SK-N-DZ (cell line): Measurements from ENCODE around the gene TEDC2.

Experiments used
- DNase-seq: peaks from one replicate; pipeline ENCODE4 v3.0.0-alpha.2; 2015; ENCODE audit warnings: low spot score

Gene TEDC2

DNA sequence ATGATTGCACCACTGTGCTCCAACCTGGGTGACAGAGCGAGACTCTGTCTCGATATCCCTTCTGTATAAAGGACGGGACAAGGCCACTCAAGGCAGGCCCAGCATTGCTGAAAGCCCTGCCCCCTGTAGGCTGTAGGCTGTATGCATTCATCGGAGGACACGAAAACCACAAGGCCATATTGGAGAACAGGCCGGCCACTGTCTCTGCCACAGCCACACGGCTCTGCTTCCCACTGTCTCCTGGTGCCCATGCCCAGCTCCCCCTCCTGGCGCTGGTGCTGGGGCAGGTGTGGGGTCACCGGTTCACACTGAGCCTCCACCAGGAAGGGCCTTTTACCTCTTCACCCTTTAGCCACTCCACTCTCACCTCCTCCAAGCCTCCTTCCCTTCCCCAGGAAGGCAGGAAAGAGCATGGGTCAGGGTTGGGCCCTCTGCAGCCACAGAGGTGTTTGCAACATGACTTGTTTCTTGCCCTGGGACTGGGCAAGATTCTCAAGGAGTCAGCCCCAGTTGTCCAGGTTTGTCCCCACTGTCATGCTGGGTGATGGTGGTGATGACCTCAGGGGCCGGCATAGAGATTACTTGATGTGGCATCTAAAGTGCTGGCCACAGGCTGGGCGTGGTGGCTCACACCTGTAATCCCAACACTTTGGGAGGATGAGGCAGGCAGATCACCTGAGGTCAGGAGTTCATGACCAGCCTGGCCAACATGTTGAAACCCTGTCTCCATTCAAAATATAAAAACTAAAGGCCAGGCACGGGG lies 5.9 kb downstream of the TEDC2 start:
- peak; percentile 55 for DNase-seq

DNA sequence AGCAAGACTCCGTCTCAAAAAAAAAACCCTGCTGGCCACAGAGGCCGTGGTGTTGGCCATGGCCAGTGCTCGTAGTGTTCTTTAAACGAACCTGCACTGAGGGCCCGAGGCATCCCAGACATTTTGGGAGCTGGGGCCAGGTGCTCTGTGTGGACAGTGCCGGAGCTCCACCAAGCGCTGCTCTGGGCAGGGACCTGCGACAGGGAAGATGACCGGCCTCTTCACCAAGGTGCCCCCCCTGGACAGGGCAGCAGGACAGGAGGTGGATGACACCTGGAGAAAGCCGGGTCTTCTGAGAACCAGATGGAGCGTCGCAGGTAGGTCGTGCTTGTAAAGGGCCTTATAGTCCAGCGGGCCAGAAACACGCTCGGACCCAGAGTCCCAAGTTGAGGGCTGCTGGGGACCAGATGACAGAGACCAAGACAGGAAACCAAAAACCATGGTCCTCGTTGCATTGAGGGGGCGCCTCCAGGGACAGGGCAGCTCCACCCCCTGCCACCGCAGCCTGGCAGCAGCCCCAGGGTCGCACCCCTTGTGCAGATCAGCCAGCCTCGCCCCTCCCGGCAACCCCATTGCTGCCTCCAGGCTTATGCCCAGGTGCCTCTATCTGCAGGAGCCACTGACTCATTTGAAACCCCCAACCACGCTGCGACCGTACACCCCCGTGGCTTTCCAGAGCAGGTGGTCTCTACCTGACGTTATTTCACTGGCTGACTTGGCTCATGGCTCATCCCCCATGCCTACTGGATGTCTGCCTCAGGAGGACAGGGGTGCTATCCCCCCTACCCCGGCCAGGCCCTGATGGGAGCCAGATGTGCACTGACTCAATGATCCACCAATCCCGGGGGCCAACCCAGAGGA lies 7.0 kb downstream of the TEDC2 start:
- no peak for DNase-seq

DNA sequence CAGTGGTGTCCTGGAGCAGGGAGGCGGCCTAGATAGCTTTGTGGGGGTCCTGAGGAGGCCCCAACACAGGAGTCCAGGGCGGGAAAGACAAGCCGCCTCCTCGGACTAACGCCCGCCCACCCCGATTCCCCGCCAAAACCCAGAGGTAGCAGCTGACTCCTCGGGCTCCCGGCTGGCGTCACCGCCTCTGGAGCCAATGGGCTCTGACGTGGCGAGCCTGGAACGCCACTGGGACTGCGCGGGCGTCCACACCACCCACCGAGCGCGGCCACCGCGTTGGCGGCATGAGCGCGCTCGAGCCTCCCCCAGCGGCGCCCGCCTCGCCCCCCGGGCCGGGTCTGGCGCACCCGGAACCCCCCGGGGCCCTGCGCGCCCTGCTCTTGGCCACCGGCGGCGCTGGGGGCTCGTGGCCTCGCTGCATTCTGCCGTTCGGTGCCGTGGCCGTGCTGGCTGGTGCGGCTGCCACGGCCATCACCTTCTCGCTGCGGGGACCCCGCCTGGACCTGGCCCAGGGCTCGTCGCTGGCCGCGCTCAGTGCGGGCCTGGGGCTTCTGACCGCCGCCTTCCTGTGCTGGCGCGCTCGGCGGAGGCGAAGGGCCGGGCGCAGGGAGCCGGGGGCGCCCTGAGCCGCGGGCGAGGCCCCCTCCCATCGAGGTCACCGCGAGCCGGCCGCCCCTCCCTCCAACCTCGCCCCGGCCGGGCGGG lies 7.8 kb downstream of the TEDC2 start:
- DNase-seq, result peak; percentile 88

DNA sequence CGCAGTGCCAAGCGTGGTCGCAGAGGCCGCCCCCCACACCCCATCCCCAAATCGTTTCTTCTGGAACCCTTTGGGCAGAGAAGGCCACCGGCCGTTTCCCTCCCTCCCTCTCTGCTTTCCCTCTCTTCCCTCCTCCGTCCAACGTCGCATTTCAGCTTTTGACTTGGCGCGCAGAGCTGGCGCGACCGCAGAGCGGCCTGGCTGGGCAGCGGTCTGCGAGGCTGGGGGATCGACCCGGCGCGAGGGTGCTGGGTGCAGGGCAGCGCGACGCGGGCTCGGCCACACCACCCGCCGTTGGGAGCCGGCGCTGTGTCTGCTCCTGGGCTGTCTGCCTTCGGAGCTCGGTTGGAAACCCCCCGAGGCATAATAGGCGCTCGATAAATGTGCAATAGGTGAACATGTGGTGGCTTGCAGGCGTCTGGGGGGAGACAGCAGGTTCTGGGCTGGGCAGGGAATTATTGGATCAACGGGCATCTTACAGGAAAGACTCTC lies 8.4 kb downstream of the TEDC2 start:
- DNase-seq, result peak; percentile 71

DNA sequence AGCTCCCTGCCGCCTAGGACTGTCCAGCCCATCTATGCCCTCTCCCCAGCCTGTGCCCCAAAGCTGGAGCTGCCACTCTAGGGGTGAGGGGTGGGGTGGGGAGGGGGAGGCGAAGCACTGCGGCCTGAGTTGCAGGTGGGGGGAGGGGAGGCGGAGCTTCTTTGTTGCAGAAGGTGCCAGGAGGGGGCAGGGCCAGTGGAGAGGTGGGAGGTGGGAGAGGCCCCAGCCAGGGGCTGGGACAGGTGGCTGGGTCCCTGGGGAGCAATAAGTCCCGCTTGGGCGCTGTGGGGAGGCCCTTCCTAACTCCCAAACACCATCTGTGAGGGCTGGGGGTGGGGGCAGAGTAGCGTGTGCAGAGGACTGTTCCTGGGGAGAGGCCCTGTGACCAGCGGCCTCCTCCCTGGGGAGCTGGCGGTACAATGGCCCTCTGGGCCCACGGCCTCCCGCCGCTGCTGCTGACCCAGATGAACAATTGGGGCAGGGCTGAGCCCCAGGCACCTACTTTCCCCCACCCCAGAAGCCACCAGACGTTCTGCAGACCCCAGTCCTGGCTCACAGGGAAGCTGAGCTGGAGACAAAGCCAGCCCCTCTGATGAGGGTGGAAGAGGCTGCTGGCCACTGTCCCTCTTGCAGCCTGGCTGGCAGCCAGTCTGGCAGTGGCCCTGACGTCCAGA lies 9.0 kb downstream of the TEDC2 start:
- peak; percentile 94 for DNase-seq

DNA sequence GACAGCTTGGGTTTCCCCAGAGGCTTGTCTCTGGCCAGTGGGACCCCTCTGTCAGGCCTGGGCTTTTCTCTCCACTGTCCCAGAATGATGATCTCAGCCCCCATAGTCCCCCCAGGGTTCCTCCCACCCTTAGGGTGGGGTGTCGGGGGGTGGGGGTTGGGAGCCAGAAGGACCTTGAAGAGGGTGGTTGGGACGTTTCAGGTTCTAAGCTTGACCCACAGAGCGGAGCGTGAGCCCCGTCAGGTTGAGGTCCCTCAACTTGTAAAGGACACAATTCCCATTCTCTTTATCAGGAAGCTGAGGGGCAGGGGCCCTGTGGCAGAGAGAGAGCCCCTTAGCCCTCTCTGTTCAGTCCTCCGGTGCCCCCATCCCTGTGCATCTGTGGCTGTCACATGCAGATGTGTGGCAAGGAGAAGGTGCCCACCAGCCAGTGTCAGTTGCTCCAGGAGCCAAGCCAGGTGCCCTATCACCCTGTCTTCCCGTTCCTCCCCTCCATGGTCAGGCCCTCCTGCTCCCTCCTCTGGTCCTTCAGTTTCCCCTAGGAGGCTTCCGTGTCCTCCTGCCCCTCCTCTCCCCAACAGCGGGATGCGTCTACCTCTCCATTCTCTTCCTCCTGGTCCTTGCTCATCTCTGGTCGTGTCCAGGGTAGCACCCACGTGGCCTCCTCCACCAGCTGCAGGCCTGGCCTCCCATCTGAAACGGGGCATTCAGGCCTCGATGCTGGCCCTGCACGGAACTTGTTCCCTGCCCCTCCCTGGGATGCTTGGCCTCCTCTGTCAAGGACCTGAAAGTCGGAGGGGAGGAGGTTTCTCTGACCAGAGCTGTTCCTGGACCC lies 9.7 kb downstream of the TEDC2 start:
- DNase-seq, result peak; percentile 60

DNA sequence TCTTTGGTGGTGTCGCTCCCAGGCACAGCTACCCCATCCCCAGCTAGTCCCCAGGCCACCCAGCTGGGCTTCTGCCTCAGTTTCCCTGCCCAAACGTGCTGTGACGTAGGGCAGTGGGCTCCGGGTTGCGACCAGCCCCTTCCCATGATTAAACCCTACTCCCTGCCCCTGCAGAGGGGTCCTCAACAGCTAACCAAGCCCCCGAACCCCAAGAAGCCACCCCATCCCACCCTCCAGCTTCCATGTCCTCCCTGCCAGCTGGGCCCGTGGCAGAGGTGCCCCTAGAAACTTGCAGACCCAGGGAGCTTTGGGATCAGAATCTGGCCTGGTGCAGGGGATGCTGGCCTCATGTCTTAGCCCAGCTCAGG lies 10.3 kb downstream of the TEDC2 start:
- DNase-seq, result no peak

DNA sequence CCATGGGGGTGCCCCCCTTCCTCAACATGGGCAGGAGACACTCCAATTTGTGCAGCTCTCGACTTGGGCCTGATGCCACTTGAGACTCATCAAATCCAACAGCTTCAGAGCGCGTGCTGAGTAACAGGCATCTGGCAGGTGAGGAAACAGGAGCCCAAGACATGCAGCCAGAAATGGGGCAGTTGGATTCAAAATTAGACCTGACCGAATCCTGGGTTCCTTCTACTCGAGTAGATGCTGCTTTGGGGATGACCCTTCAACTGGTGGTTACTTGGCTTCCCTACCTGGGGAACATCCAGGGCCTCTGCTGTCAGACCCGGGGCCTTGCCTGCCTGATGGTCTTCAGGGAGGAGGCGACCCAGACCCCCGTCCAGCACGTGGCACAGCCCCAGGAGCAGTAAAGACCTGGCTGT lies 10.7 kb downstream of the TEDC2 start:
- no peak for DNase-seq

DNA sequence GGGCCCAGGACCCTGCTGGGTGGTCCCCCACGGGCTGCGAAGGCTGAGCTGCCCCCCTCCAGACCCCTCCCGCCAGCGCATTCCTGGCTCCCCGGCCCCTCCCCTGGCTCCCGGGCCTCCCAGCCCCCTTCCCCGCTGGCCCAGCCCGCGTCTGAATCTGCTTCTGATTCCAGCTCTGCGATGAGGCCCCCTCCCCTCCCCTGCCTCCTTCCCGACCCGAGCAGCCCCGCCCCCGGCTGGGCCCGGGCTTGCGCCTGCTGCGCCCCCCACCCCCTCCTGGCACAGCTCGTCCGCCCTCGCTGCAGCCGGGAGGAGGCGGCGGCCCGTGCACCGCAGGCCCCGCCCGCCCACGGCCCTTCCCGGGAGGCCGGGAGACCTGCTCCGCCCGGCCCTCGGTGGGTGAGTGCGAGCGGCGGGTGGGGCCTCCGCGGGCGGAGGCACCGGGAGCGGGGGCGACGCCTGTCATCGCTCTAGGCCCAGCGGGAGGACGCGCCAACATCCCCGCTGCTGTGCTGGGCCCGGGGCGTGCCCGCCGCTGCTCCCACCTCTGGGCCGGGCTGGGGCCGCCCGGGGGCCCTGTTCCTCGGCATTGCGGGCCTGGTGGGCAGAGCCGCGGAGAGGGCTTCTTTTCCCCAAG lies 11.2 kb downstream of the TEDC2 start, which contains the start of gene NTN3:
Gene NTN3, plus strand, starts transcription at position 282 of the 637 bp plus-strand sequence. CDS start 405 bp downstream, outside the sequence.
- peak; percentile 84 for DNase-seq

DNA sequence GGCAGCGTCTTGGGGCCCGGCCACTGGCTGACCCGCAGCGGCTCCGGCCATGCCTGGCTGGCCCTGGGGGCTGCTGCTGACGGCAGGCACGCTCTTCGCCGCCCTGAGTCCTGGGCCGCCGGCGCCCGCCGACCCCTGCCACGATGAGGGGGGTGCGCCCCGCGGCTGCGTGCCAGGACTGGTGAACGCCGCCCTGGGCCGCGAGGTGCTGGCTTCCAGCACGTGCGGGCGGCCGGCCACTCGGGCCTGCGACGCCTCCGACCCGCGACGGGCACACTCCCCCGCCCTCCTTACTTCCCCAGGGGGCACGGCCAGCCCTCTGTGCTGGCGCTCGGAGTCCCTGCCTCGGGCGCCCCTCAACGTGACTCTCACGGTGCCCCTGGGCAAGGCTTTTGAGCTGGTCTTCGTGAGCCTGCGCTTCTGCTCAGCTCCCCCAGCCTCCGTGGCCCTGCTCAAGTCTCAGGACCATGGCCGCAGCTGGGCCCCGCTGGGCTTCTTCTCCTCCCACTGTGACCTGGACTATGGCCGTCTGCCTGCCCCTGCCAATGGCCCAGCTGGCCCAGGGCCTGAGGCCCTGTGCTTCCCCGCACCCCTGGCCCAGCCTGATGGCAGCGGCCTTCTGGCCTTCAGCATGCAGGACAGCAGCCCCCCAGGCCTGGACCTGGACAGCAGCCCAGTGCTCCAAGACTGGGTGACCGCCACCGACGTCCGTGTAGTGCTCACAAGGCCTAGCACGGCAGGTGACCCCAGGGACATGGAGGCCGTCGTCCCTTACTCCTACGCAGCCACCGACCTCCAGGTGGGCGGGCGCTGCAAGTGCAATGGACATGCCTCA lies 12.0 kb downstream of the TEDC2 start:
- no peak for DNase-seq

DNA sequence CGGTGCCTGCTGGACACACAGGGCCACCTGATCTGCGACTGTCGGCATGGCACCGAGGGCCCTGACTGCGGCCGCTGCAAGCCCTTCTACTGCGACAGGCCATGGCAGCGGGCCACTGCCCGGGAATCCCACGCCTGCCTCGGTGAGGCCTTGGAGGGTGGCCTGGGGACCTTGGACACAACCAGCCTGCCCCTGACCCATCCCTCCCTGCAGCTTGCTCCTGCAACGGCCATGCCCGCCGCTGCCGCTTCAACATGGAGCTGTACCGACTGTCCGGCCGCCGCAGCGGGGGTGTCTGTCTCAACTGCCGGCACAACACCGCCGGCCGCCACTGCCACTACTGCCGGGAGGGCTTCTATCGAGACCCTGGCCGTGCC lies 12.6 kb downstream of the TEDC2 start:
- no peak for DNase-seq

DNA sequence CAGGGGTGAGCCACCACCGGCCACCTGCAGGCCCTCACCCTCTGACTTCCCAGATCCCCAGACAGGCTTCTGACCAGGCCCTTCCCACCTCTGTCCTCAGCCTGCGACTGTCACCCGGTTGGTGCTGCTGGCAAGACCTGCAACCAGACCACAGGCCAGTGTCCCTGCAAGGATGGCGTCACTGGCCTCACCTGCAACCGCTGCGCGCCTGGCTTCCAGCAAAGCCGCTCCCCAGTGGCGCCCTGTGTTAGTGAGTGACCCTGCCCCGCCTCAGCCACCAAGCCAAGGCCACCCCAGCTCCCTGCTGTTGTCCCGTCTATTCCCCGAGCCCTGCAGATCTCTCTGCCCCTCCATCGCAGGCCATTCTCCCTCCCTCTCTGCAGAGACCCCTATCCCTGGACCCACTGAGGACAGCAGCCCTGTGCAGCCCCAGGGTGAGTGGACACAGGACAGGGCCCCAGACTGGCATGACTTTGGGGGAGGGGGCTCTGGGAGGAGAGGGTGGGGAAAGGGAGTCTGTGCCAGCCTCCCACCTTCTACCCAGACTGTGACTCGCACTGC lies 13.1 kb downstream of the TEDC2 start:
- no peak for DNase-seq

DNA sequence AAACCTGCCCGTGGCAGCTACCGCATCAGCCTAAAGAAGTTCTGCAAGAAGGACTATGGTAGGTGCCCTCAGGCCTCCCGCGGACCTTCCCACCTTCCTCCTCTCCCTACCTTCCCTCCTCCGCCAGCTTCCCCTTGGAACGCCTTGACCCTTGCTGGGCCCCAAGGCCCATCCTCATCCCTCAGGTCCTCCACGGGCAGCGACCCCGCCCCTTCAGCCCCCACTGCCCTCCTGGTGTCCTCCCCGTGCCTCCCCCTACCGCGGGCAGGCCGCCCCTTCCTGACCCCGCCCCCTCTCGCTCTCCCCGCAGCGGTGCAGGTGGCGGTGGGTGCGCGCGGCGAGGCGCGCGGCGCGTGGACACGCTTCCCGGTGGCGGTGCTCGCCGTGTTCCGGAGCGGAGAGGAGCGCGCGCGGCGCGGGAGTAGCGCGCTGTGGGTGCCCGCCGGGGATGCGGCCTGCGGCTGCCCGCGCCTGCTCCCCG lies 13.6 kb downstream of the TEDC2 start:
- DNase-seq, result peak; percentile 71

DNA sequence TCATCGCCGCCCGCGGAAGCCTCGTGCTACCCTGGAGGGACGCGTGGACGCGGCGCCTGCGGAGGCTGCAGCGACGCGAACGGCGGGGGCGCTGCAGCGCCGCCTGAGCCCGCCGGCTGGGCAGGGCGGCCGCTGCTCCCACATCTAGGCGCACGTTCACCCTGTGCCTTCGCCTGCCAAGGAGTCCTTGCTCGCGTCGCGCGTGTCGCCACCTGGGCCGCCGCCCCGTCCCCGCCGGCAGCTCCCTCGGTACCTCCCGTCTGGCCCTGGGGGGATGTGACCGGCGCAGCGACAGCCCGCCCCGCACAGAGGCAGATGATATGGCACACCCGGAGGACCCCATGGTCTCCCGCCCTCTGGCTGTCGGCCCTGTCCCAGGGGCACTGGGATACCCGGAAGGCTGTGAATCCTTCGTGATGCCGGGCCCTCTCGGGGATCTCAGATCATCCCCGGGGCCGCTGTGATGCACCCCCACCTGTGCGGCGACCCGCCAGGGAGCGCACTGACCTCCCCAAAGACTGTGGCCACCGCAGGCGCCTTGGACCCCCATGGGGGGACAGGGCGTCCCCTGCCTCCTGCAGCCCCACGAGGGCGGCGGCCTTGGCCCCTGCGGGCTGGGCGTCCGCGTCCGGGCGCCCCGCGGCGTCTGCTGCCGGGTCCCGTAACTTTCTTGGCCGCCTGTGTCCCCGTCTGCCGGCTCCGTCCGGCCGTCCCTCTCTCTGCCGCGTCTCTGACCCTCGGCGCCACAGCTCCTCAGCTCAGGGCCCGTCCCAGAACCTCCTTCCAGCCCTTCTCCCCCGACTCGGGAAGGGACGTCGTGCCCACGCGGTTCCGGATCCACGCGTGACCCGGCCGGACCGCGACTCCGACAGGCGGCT lies 14.3 kb downstream of the TEDC2 start:
- peak; percentile 49 for DNase-seq

DNA sequence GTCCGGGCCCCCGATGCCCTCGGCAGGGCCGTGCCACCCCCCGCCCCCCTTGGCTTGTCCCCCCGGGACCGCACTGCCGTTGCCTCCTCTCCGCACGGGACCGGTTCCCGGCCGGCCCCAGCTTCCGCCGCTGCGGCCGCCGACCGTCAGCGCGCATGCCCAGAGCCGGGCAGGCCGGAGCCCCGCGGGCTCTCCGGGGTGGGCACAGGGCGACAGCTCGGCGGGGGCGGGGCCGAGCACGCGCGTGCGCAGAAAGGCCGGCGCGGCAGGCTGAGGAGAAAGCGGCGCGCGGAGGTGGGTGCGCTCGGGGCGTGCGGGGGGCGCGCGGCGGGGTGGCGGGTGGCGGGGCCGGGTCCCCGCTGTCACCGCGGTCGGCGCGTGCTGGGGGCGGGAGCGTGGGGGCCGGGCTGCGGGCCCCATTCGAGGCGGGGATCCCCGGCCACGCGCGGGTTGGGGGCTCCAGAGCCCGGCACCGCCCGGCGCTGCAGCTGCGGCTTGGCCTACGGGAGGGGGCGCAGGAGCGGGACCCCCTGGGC lies 15.0 kb downstream of the TEDC2 start, which contains the start of gene TBC1D24:
Gene TBC1D24, plus strand, starts transcription at position 251 of the 536 bp plus-strand sequence. CDS start 21,022 bp downstream, outside the sequence.
- peak; percentile 82 for DNase-seq

DNA sequence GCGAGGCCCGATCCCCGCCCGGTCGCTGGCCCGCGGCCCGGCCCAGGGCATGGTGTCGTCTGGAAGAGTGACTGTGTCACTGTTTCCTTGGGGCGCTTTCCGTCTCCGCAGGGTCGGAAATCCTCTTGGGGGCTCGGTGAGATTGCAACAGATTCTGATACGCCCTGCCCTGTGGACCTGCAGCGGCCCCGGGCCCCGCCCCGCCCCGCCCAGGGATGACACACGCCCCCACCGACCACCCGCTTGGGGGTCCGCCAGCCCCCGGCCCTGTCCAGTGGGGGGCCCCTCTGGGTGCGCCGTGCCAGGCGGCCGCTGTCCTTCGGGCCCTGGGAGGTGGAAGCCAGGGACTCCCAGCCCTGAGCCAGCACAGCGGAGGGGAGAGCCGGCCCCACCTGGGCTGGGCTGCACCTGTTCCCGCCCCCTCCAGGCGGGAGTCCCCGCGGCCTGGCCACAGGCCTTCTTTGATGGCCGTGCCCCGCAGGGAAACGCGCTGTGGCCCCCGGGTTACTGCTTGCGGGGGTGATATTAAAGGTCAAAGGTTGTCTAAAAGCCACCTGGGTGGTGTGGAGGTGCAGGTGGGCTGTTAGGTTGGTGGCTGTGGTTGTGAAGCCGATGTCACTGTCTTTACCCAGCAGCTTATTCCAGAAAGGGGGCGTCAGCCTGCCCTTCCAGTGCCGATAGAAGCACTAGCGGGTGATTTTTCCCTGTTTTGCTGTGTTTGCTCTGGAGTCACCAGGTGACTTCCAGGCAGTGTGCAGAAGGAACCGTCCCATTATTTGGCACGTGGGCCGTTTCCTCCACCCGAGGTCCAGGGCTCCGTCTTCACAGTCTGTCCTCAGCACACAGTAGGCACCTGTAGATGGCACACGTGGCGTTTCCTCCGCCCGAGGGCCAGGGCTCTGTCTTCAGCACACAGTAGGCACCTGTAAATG lies 15.8 kb downstream of the TEDC2 start:
- no peak for DNase-seq
